Measurements from ENCODE around the gene PRPF4. TPM values are rescaled to one million over a fixed set of nuclear protein-coding genes. Genes with fewer than 3 reads are reported as not detected.

Gene PRPF4
- total and polyA plus RNA-seq, 7 donors, result 10.9 to 33.4 (median 20.3) TPM

DNA sequence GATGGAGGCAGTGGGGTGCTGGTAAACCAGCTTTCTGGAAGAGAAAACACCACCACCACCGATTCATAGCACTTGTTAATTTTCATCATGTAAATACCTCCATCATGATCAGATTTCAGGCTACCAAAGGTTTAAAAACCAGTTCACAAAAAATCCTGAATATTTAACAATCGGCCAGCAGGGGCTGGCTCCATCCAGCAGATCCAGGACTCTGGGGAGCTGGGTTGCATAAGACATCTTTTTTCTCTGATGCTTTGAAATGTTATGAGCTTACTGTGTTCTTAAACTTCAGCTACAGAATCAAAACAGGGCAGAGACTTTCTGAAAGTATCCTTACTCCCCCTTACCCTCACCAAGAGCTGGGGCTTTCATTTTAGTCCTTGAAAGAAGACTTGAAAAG lies 42.3 kb downstream of the PRPF4 start:
- DNase-seq (no peak), ATAC-seq (no peak)
- Histone ChIP-seq H3K27me3 (ENCODE audit: insufficient read depth in 3 of 3, low read length in 2 of 3) (no peaks in the 10 kb centered on the region), H3K36me3 (ENCODE audit: insufficient read depth in 1 of 2, low read depth in 1 of 2) (peaks cover 0 to 5% of the 10 kb centered on the region in 2 donors), H3K4me3 (no peak overlapping the region), H3K9me3 (no peaks in the 10 kb centered on the region), H3K27ac (no peak overlapping the region), H3K4me1 (no peaks in the 10 kb centered on the region)
- WGBS, 3 donors, result 46 to 62% (median 57%) methylated on average over 2 of the region's 2 CpGs
- intact Hi-C loops (cut with DNase I), result loop anchor here in 1 of 2 donors (10.0 kb wide), 1 partner anchor 87 kb away; the partner anchor contains the start of gene ALAD
- TF ChIP-seq, protein P1, sequence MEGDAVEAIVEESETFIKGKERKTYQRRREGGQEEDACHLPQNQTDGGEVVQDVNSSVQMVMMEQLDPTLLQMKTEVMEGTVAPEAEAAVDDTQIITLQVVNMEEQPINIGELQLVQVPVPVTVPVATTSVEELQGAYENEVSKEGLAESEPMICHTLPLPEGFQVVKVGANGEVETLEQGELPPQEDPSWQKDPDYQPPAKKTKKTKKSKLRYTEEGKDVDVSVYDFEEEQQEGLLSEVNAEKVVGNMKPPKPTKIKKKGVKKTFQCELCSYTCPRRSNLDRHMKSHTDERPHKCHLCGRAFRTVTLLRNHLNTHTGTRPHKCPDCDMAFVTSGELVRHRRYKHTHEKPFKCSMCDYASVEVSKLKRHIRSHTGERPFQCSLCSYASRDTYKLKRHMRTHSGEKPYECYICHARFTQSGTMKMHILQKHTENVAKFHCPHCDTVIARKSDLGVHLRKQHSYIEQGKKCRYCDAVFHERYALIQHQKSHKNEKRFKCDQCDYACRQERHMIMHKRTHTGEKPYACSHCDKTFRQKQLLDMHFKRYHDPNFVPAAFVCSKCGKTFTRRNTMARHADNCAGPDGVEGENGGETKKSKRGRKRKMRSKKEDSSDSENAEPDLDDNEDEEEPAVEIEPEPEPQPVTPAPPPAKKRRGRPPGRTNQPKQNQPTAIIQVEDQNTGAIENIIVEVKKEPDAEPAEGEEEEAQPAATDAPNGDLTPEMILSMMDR (IDR thresholded peaks at IDR 0.05), result no peak

- peaks cover 0 to 5% of the 10 kb centered on the region in 2 donors for H3K36me3 ChIP-seq (ENCODE audit: insufficient read depth in 1 of 2, low read depth in 1 of 2)
- H3K4me3 ChIP-seq, result no peak overlapping the region
- TF ChIP-seq, protein P1 (IDR thresholded peaks at IDR 0.05), result no peak
- H3K9me3 ChIP-seq, result no peaks in the 10 kb centered on the region
- intact Hi-C loops (cut with DNase I), result loop anchor here in 1 of 2 donors (10.0 kb wide), 1 partner anchor 86 kb away; the partner anchor contains the start of gene ALAD
- no peak for ATAC-seq
- no peak overlapping the region for H3K27ac ChIP-seq
- DNase-seq, result no peak
- no peaks in the 10 kb centered on the region for H3K27me3 ChIP-seq (ENCODE audit: insufficient read depth in 3 of 3, low read length in 2 of 3)
- 85 to 95% (median 89%) methylated on average over 2 of the region's 2 CpGs for WGBS, 3 donors
- H3K4me1 ChIP-seq, result no peaks in the 10 kb centered on the region
These were observed 43.6 kb downstream of the PRPF4 start for GRCh38 chr9:113319054-113319453.

DNA sequence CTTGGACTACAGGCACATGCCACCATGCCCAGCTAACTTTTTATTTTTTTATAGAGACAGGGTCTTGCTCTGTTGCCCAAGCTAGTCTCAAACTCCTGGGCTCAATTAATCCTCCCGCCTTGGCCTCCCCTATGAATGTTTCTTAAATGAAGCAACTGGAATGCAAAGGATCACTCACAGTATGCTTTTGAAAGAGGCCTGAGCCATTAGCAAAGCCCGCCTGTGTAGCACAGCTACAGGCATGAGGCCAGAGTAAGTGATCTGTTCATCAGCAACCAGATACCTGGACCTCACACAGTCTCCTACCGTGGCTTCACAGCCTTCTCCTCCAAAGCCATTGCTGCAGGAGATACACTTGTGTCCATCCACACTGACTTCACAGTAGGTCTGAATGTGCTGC lies 44.6 kb downstream of the PRPF4 start:
- Histone ChIP-seq H3K4me3 (no peak overlapping the region), H3K27ac (no peak overlapping the region), H3K9me3 (no peaks in the 10 kb centered on the region), H3K27me3 (ENCODE audit: insufficient read depth in 3 of 3, low read length in 2 of 3) (no peaks in the 10 kb centered on the region), H3K4me1 (no peaks in the 10 kb centered on the region), H3K36me3 (ENCODE audit: insufficient read depth in 1 of 2, low read depth in 1 of 2) (peaks cover 0 to 5% of the 10 kb centered on the region in 2 donors)
- ATAC-seq, result no peak
- 76 to 94% (median 81%) methylated on average over 3 of the region's 3 CpGs for whole genome bisulfite sequencing, 3 donors
- TF ChIP-seq, protein P1 (IDR thresholded peaks at IDR 0.05), result no peak
- intact Hi-C loops (cut with DNase I), result no loop called here
- DNase-seq, result no peak

- H3K4me1 ChIP-seq, result no peaks in the 10 kb centered on the region
- ATAC-seq (no peak), DNase-seq (no peak)
- no peak overlapping the region for H3K4me3 ChIP-seq
- intact Hi-C loops (cut with DNase I), result no loop called here
- H3K9me3 ChIP-seq, result no peaks in the 10 kb centered on the region
- peaks cover 0 to 5% of the 10 kb centered on the region in 2 donors for H3K36me3 ChIP-seq (ENCODE audit: insufficient read depth in 1 of 2, low read depth in 1 of 2)
- H3K27me3 ChIP-seq (ENCODE audit: insufficient read depth in 3 of 3, low read length in 2 of 3), result no peaks in the 10 kb centered on the region
- H3K27ac ChIP-seq, result no peak overlapping the region
- TF ChIP-seq, protein P1 (IDR thresholded peaks at IDR 0.05), result no peak
- 65 to 75% (median 72%) methylated on average over 6 of the region's 6 CpGs for WGBS, 3 donors
These were observed 47.2 kb downstream of the PRPF4 start for GRCh38 chr9:113322671-113323070.

DNA sequence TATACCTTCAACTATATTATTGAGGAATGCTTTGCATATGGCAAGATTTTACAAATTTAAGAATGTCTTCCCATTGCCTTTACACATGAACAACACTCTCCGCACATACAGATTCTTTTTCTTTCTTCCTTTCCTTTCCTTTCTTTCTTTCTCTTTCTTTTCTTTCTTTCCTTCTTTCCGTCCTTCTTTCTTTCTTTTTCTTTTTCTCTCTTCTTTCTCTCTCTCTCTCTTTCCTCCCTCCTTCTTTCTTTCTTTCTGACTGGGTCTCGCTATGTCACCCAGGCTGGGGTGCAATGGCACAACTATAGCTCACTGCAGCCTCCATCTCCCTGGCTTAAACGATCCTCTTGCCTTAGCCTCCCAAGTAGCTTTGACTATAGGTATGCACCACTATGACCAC lies 50.8 kb downstream of the PRPF4 start:
- no peak overlapping the region for H3K27ac ChIP-seq
- no peaks in the 10 kb centered on the region for H3K4me1 ChIP-seq
- no peaks in the 10 kb centered on the region for H3K36me3 ChIP-seq (ENCODE audit: insufficient read depth in 1 of 2, low read depth in 1 of 2)
- H3K4me3 ChIP-seq, result no peak overlapping the region
- TF ChIP-seq, protein P1 (IDR thresholded peaks at IDR 0.05), result no peak
- intact Hi-C loops (cut with DNase I), result no loop called here
- no peak for DNase-seq
- H3K27me3 ChIP-seq (ENCODE audit: insufficient read depth in 3 of 3, low read length in 2 of 3), result no peaks in the 10 kb centered on the region
- H3K9me3 ChIP-seq, result no peaks in the 10 kb centered on the region
- 95 to 99% (median 95%) methylated on average over 4 of the region's 4 CpGs for WGBS, 3 donors
- no peak for ATAC-seq

Data from psoas muscle (tissue), 8 donors.